ENCODE results near the gene FCHO2.
"Not testable (repeated sequence)": the region's sequence is repeated elsewhere in the genome, so short reads cannot be mapped to it uniquely, and the experiment has no call there.

FCHO2 gene

GRCh38 chr5:72996632-72997031 lies 40.8 kb downstream of the FCHO2 start:
- peaks cover 9% of the 10 kb centered on the region for H3K36me3 ChIP-seq (replicated peaks)
- DNase-seq: no peak
- H3K27me3 ChIP-seq (replicated peaks): no peaks in the 10 kb centered on the region
- H3K4me3 ChIP-seq (ENCODE audit: low read depth, low read length): no peak overlapping the region
- no peak overlapping the region for H3K27ac ChIP-seq
- in situ Hi-C loops (cut with HindIII; ENCODE audit: low pct_ligation_motif_present, low sequenced_read_pairs): no loop called here
- no peak for TF ChIP-seq CTCF (IDR thresholded peaks at IDR 0.05; ENCODE audit: low read depth, low read length, missing control alignments)

- no peaks in the 10 kb centered on the region for H3K27me3 ChIP-seq (replicated peaks)
- in situ Hi-C loops (cut with HindIII; ENCODE audit: low pct_ligation_motif_present, low sequenced_read_pairs): no loop called here
- peaks cover 8% of the 10 kb centered on the region for H3K36me3 ChIP-seq (replicated peaks)
- no peak overlapping the region for H3K27ac ChIP-seq
- no peak for TF ChIP-seq CTCF (IDR thresholded peaks at IDR 0.05; ENCODE audit: low read depth, low read length, missing control alignments)
- DNase-seq: no peak
- no peak overlapping the region for H3K4me3 ChIP-seq (ENCODE audit: low read depth, low read length)
These were observed 44.1 kb downstream of the FCHO2 start for GRCh38 chr5:72999916-73000315.

DNA sequence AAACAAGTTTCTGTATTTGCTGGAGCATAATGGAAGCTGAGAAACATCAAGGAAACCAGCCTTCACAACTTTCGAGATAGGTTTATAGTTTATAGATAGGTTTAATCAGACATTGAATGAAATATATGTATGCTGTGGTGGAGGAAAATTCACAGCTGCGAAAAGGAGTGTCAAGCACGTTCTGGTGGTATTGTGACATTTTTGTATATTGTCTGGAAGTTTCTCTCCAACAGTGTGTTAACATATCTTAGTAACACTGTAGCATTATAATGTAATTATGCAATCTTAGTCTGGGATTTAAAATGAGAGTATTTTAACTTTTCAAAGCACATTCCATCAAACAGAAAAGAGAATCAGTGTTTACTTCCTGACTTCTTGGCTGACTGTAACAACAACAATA lies 50.0 kb downstream of the FCHO2 start:
- no peak for TF ChIP-seq CTCF (IDR thresholded peaks at IDR 0.05; ENCODE audit: low read depth, low read length, missing control alignments)
- Histone ChIP-seq H3K27ac (no peak overlapping the region), H3K4me3 (ENCODE audit: low read depth, low read length) (no peak overlapping the region), H3K27me3 (replicated peaks) (no peaks in the 10 kb centered on the region), H3K36me3 (replicated peaks) (peaks cover 2% of the 10 kb centered on the region)
- in situ Hi-C loops (cut with HindIII; ENCODE audit: low pct_ligation_motif_present, low sequenced_read_pairs): no loop called here
- DNase-seq: no peak

- Histone ChIP-seq H3K27me3 (replicated peaks) (no peaks in the 10 kb centered on the region), H3K4me3 (ENCODE audit: low read depth, low read length) (no peak overlapping the region), H3K36me3 (replicated peaks) (peaks cover 2% of the 10 kb centered on the region), H3K27ac (no peak overlapping the region)
- TF ChIP-seq CTCF (IDR thresholded peaks at IDR 0.05; ENCODE audit: low read depth, low read length, missing control alignments): no peak
- no peak for DNase-seq
- in situ Hi-C loops (cut with HindIII; ENCODE audit: low pct_ligation_motif_present, low sequenced_read_pairs): no loop called here
These were observed 51.2 kb downstream of the FCHO2 start for GRCh38 chr5:73007051-73007450.

- DNase-seq: no peak
- H3K27me3 ChIP-seq (replicated peaks): no peaks in the 10 kb centered on the region
- in situ Hi-C loops (cut with HindIII; ENCODE audit: low pct_ligation_motif_present, low sequenced_read_pairs): no loop called here
- no peak for TF ChIP-seq CTCF (IDR thresholded peaks at IDR 0.05; ENCODE audit: low read depth, low read length, missing control alignments)
- peaks cover 2% of the 10 kb centered on the region for H3K36me3 ChIP-seq (replicated peaks)
- H3K4me3 ChIP-seq (ENCODE audit: low read depth, low read length): no peak overlapping the region
- H3K27ac ChIP-seq: no peak overlapping the region
These were observed 53.0 kb downstream of the FCHO2 start for GRCh38 chr5:73008831-73009230.

GRCh38 chr5:73011612-73012011 lies 55.8 kb downstream of the FCHO2 start:
- DNase-seq; in situ Hi-C loops (cut with HindIII; ENCODE audit: low pct_ligation_motif_present, low sequenced_read_pairs); H3K36me3 ChIP-seq (replicated peaks); H3K27me3 ChIP-seq (replicated peaks); H3K27ac ChIP-seq; H3K4me3 ChIP-seq (ENCODE audit: low read depth, low read length): not testable (repeated sequence)
